Measurements from ENCODE around the gene SMIM1. TPM values are rescaled to one million over a fixed set of nuclear protein-coding genes. Genes with fewer than 3 reads are reported as not detected.
"Not testable (repeated sequence)": the region's sequence is repeated elsewhere in the genome, so short reads cannot be mapped to it uniquely, and the experiment has no call there.

Gene SMIM1
- total RNA-seq, 2 experiments from 2014 or later: 0.99 to 1.7 TPM

GRCh38 chr1:3787349-3787715, 14.8 kb downstream of the SMIM1 start:
- ChIA-PET POLR2A (interaction anchor here (0.6 to 1.3 kb wide), 2 partner anchors 9 to 23 kb away, joined by 3 read pairs; partner anchors contain the start of gene LRRC47), CTCF (interaction anchor here (1.1 to 2.5 kb wide), 3 partner anchors 9 to 23 kb away, joined by 3 to 9 read pairs (median 3); partner anchors contain the start of gene LRRC47)

GRCh38 chr1:3787745-3788605, 15.4 kb downstream of the SMIM1 start:
- POLR2A ChIA-PET: interaction anchor here (0.6 to 1.3 kb wide), 2 partner anchors 8 to 23 kb away, joined by 3 read pairs; partner anchors contain the start of gene LRRC47

GRCh38 chr1:3788756-3789420, 16.3 kb downstream of the SMIM1 start:
- CTCF ChIA-PET: interaction anchor here (1.4 to 2.5 kb wide), 2 partner anchors 7 to 13 kb away, joined by 5 to 9 read pairs; partner anchors contain the start of gene LRRC47
- POLR2A ChIA-PET: no interaction called here

More at GRCh38 chr1:3787745-3788605, 15.4 kb downstream of the SMIM1 start:
- CTCF ChIA-PET: interaction anchor here (1.2 to 2.5 kb wide), 3 partner anchors 8 to 14 kb away, joined by 3 to 9 read pairs (median 5); partner anchors contain the start of gene LRRC47

GRCh38 chr1:3789421-3790300, 17.1 kb downstream of the SMIM1 start:
- CTCF ChIA-PET: interaction anchor here (0.8 kb wide), 1 partner anchor 16 kb away, joined by 3 read pairs; no protein-coding TSS in a partner anchor
- POLR2A ChIA-PET: no interaction called here

- ChIA-PET CTCF (interaction anchor here (0.8 kb wide), 1 partner anchor 17 kb away, joined by 3 read pairs; no protein-coding TSS in a partner anchor), POLR2A (no interaction called here)
Measured at GRCh38 chr1:3790500-3790923, 18.0 kb downstream of the SMIM1 start.

GRCh38 chr1:3790952-3791351, 18.4 kb downstream of the SMIM1 start:
- POLR2A ChIA-PET: no interaction called here
- CTCF ChIA-PET: interaction anchor here (0.8 kb wide), 1 partner anchor 17 kb away, joined by 3 read pairs; no protein-coding TSS in a partner anchor

- ChIA-PET CTCF (interaction anchor here (0.8 to 1.9 kb wide), 2 partner anchors 8 to 20 kb away, joined by 3 to 9 read pairs; no protein-coding TSS in a partner anchor), POLR2A (interaction anchor here (1.0 to 1.5 kb wide), 2 partner anchors 8 to 20 kb away, joined by 3 read pairs; no protein-coding TSS in a partner anchor)
Measured at GRCh38 chr1:3795453-3796214, 23.1 kb downstream of the SMIM1 start.

GRCh38 chr1:3796215-3797061, 23.9 kb downstream of the SMIM1 start, which contains the start of gene LRRC47:
LRRC47 (minus strand) TSS chr1:3796498; CDS start chr1:3796476, 22 bp downstream.
- CTCF ChIA-PET: interaction anchor here (0.8 to 1.9 kb wide), 3 partner anchors 9 to 21 kb away, joined by 3 to 9 read pairs (median 3); no protein-coding TSS in a partner anchor
- POLR2A ChIA-PET: interaction anchor here (0.6 to 1.5 kb wide), 3 partner anchors 9 to 40 kb away, joined by 3 to 7 read pairs (median 3); no protein-coding TSS in a partner anchor

- CTCF ChIA-PET: interaction anchor here (1.1 to 1.4 kb wide), 2 partner anchors 30 to 181 kb away, joined by 3 read pairs; no protein-coding TSS in a partner anchor
- POLR2A ChIA-PET: no interaction called here
Measured at GRCh38 chr1:3799976-3800685, 27.6 kb downstream of the SMIM1 start.

- POLR2A ChIA-PET: not testable (repeated sequence)
- CTCF ChIA-PET: interaction anchor here (1.0 to 1.8 kb wide), 3 partner anchors 25 to 180 kb away, joined by 3 to 9 read pairs (median 4); no protein-coding TSS in a partner anchor
Measured at GRCh38 chr1:3800795-3801194, 28.2 kb downstream of the SMIM1 start.

GRCh38 chr1:3803905-3804626, 31.5 kb downstream of the SMIM1 start:
- ChIA-PET POLR2A (no interaction called here), CTCF (interaction anchor here (1.4 kb wide), 1 partner anchor 28 kb away, joined by 6 read pairs; no protein-coding TSS in a partner anchor)

GRCh38 chr1:3804627-3804944, 32.0 kb downstream of the SMIM1 start:
- CTCF ChIA-PET: interaction anchor here (1.4 kb wide), 1 partner anchor 29 kb away, joined by 6 read pairs; no protein-coding TSS in a partner anchor
- POLR2A ChIA-PET: not testable (repeated sequence)

GRCh38 chr1:3805038-3805437, 32.5 kb downstream of the SMIM1 start:
- ChIA-PET POLR2A (no interaction called here), CTCF (interaction anchor here (1.4 kb wide), 1 partner anchor 29 kb away, joined by 6 read pairs; no protein-coding TSS in a partner anchor)

- ChIA-PET POLR2A (no interaction called here), CTCF (no interaction called here)
Measured at GRCh38 chr1:3807769-3808168, 35.2 kb downstream of the SMIM1 start.

- POLR2A ChIA-PET: no interaction called here
- CTCF ChIA-PET: interaction anchor here (0.9 kb wide), 1 partner anchor 23 kb away, joined by 3 read pairs; no protein-coding TSS in a partner anchor
Measured at GRCh38 chr1:3809680-3810079, 37.1 kb downstream of the SMIM1 start.

Measured in activated CD8-positive, alpha-beta memory T cell treated with anti-CD3 and anti-CD28 coated beads for 36 hours (primary cell).